Cardiac muscle cell (in vitro differentiated cells and primary cell): ENCODE results near the gene TNF. TPM values are rescaled to one million over a fixed set of nuclear protein-coding genes. Genes with fewer than 3 reads are reported as not detected.
"Not testable (repeated sequence)": the region's sequence is repeated elsewhere in the genome, so short reads cannot be mapped to it uniquely, and the experiment has no call there.

Source experiments
- DNase-seq, 2 donors: peaks; one replicate each; pipeline versions ENCODE4 v3.0.0 to v3.0.0-alpha.2; 2010 to 2017; ENCODE audit warnings: low read depth in 1 of 2, low spot score in 1 of 2
- H3K27ac ChIP-seq: fragments of 200-600 bp; sonication (generic); 2 replicates; pipeline ENCODE4 v1.5.1; 2016
- H3K27me3 ChIP-seq: fragments of 200-600 bp; sonication (generic); 2 replicates; pipeline ENCODE4 v1.6.0; 2016; ENCODE audit warnings: control low read depth
- H3K36me3 ChIP-seq: fragments of 200-600 bp; sonication (generic); 2 replicates; pipeline ENCODE4 v1.5.1; 2016; ENCODE audit warnings: control low read depth
- H3K4me1 ChIP-seq: fragments of 200-600 bp; sonication (generic); 2 replicates; pipeline ENCODE4 v1.8.1; 2017; ENCODE audit warnings: low read depth, mild to moderate bottlenecking, mixed run types
- H3K4me3 ChIP-seq: fragments of 200-600 bp; sonication (generic); 2 replicates; pipeline ENCODE4 v1.5.1; 2016; ENCODE audit warnings: mild to moderate bottlenecking
- H3K9me3 ChIP-seq: fragments of 200-600 bp; sonication (generic); 2 replicates; pipeline ENCODE4 v1.5.1; 2017; ENCODE audit warnings: low read depth, mild to moderate bottlenecking, control low read depth
- polyA plus RNA-seq: library from polyadenylated mRNA; unstranded; fragments of >200 nt; fragmentation: Nextera tagmentation; extraction: Ambion mirVana; gene quantifications from 2 replicates; pipeline ENCODE4 v1.2.1, GENCODE V29; 2016
- total RNA-seq: library from RNA; depleted of rRNA; stranded (reverse); fragments of >200 nt; gene quantifications from 2 replicates; pipeline ENCODE4 v1.2.3, GENCODE V29; 2016
- TF ChIP-seq, protein P1 (sequence below): IDR thresholded peaks from 2 replicates; pipeline ENCODE4 v1.5.1; 2012; ENCODE audit warnings: low read depth, mild to moderate bottlenecking, low read length

The TNF gene
- total and polyA plus RNA-seq, 2 experiments from 2014 or later, result not detected

GRCh38 chr6:31546339-31546957 lies 28.9 kb upstream of the TNF start, which contains the start of gene ATP6V1G2:
Gene ATP6V1G2, minus strand, starts transcription at chr6:31546608. Its CDS starts 49 bp downstream, at chr6:31546559.
- H3K27ac ChIP-seq, result peak within 1 kb of the TSS; percentile 54
- peak within 1 kb of the TSS; percentile 56 for H3K4me3 ChIP-seq
- H3K27me3 ChIP-seq, result no peaks in the 10 kb centered on the region
- TF ChIP-seq, protein P1, sequence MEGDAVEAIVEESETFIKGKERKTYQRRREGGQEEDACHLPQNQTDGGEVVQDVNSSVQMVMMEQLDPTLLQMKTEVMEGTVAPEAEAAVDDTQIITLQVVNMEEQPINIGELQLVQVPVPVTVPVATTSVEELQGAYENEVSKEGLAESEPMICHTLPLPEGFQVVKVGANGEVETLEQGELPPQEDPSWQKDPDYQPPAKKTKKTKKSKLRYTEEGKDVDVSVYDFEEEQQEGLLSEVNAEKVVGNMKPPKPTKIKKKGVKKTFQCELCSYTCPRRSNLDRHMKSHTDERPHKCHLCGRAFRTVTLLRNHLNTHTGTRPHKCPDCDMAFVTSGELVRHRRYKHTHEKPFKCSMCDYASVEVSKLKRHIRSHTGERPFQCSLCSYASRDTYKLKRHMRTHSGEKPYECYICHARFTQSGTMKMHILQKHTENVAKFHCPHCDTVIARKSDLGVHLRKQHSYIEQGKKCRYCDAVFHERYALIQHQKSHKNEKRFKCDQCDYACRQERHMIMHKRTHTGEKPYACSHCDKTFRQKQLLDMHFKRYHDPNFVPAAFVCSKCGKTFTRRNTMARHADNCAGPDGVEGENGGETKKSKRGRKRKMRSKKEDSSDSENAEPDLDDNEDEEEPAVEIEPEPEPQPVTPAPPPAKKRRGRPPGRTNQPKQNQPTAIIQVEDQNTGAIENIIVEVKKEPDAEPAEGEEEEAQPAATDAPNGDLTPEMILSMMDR, result peak; percentile 100
- H3K9me3 ChIP-seq, result no peaks in the 10 kb centered on the region
- peaks cover 10% of the 10 kb centered on the region for H3K4me1 ChIP-seq
- peaks cover 12% of the 10 kb centered on the region for H3K36me3 ChIP-seq
- peak; percentile 93 for DNase-seq

- H3K27ac ChIP-seq, result peak within 1 kb of the TSS; percentile 54
- peak within 1 kb of the TSS; percentile 56 for H3K4me3 ChIP-seq
- TF ChIP-seq, protein P1, result no peak
- H3K36me3 ChIP-seq, result peaks cover 12% of the 10 kb centered on the region
- DNase-seq, result peak; percentile 94 to 99
- no peaks in the 10 kb centered on the region for H3K9me3 ChIP-seq
- H3K27me3 ChIP-seq, result no peaks in the 10 kb centered on the region
- peaks cover 10% of the 10 kb centered on the region for H3K4me1 ChIP-seq
Observed at GRCh38 chr6:31546958-31547726, 28.2 kb upstream of the TNF start, which contains the start of gene NFKBIL1. Gene NFKBIL1, plus strand, starts transcription at chr6:31547608. Its CDS starts 87 bp downstream, at chr6:31547695.

- peaks cover 12% of the 10 kb centered on the region for H3K36me3 ChIP-seq
- TF ChIP-seq, protein P1, result no peak
- peak overlapping the region; percentile 54 for H3K27ac ChIP-seq
- no peak for DNase-seq
- H3K4me3 ChIP-seq, result peak overlapping the region; percentile 56
- no peaks in the 10 kb centered on the region for H3K9me3 ChIP-seq
- no peaks in the 10 kb centered on the region for H3K27me3 ChIP-seq
- H3K4me1 ChIP-seq, result peaks cover 7% of the 10 kb centered on the region
Observed at GRCh38 chr6:31547727-31548543, 27.4 kb upstream of the TNF start.

GRCh38 chr6:31548544-31548873 lies 26.9 kb upstream of the TNF start:
- Histone ChIP-seq H3K27ac (no peak overlapping the region), H3K36me3 (peaks cover 17% of the 10 kb centered on the region), H3K4me1 (peaks cover 6% of the 10 kb centered on the region), H3K9me3 (no peaks in the 10 kb centered on the region), H3K4me3 (peak overlapping the region; percentile 56), H3K27me3 (no peaks in the 10 kb centered on the region)
- no peak for DNase-seq
- TF ChIP-seq, protein P1, result no peak

DNA sequence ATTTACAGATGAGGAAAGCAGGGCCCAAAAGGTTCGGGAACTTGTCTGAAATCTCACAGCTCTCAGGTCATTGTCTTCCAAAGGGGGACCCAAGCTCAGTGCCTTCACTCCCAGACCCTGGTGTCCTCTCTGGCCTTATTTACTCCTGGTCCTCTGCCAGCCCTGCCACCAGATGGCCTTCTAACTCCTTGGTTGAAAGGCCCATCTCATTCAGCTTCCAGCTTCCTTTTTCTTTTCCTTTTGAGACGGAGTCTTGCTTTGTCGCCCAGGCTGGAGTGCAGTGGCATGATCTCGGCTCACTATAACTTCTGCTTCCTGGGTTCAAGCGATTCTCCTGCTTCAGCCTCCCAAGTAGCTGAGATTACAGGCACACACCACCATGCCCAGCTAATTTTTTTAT lies 24.0 kb upstream of the TNF start:
- peak; percentile 28 to 75 for DNase-seq
- H3K27ac ChIP-seq, H3K9me3 ChIP-seq, H3K4me1 ChIP-seq, H3K4me3 ChIP-seq, H3K27me3 ChIP-seq: not testable (repeated sequence)
- TF ChIP-seq, protein P1, result peak; percentile 47
- peaks cover 26% of the 10 kb centered on the region for H3K36me3 ChIP-seq
